Germinal center (tissue), 1 donor: ENCODE measurements around the gene ST8SIA1.
"Not testable (repeated sequence)": the region's sequence is repeated elsewhere in the genome, so short reads cannot be mapped to it uniquely, and the experiment has no call there.

Source experiments
- DNase-seq: peaks from one replicate; pipeline ENCODE4 v3.0.0; 2012; ENCODE audit warnings: mixed read lengths, low spot score

Gene ST8SIA1

GRCh38 chr12:22334410-22335100 is at the start of gene ST8SIA1:
Gene ST8SIA1 (minus strand): TSS chr12:22334707. CDS start chr12:22334232, 475 bp downstream.
- DNase-seq, result peak; percentile 58

- DNase-seq, result no peak
Observed at GRCh38 chr12:22380031-22380430, 45.5 kb upstream of the ST8SIA1 start.

- DNase-seq, result no peak
Observed at GRCh38 chr12:22377731-22378496, 43.4 kb upstream of the ST8SIA1 start.

- DNase-seq, result not testable (repeated sequence)
Observed at GRCh38 chr12:22376596-22377150, 42.2 kb upstream of the ST8SIA1 start.

GRCh38 chr12:22374508-22374907 is 40.0 kb upstream of the ST8SIA1 start:
- DNase-seq, result peak; percentile 10

- DNase-seq, result no peak
Observed at GRCh38 chr12:22372277-22372837, 37.9 kb upstream of the ST8SIA1 start.

GRCh38 chr12:22366181-22366580 is 31.7 kb upstream of the ST8SIA1 start:
- no peak for DNase-seq

GRCh38 chr12:22361785-22362184 is 27.3 kb upstream of the ST8SIA1 start:
- DNase-seq, result no peak

GRCh38 chr12:22360774-22361173 is 26.3 kb upstream of the ST8SIA1 start:
- DNase-seq, result no peak

- DNase-seq, result no peak
Observed at GRCh38 chr12:22357531-22357930, 23.0 kb upstream of the ST8SIA1 start.

GRCh38 chr12:22356231-22356630 is 21.7 kb upstream of the ST8SIA1 start:
- no peak for DNase-seq

- DNase-seq, result no peak
Observed at GRCh38 chr12:22355011-22355580, 20.6 kb upstream of the ST8SIA1 start.

GRCh38 chr12:22353615-22354325 is 19.3 kb upstream of the ST8SIA1 start:
- DNase-seq, result no peak

- DNase-seq, result no peak
Observed at GRCh38 chr12:22350886-22351285, 16.4 kb upstream of the ST8SIA1 start.

GRCh38 chr12:22348208-22348607 is 13.7 kb upstream of the ST8SIA1 start:
- no peak for DNase-seq

- DNase-seq, result no peak
Observed at GRCh38 chr12:22340143-22340542, 5.6 kb upstream of the ST8SIA1 start.

- no peak for DNase-seq
Observed at GRCh38 chr12:22339691-22340090, 5.2 kb upstream of the ST8SIA1 start.

- DNase-seq, result no peak
Observed at GRCh38 chr12:22335794-22336166, 1.3 kb upstream of the ST8SIA1 start.

- DNase-seq, result peak; percentile 17
Observed at GRCh38 chr12:22333713-22334409, 646 bp downstream of the ST8SIA1 start.

GRCh38 chr12:22333186-22333712 is 1.3 kb downstream of the ST8SIA1 start:
- no peak for DNase-seq

- no peak for DNase-seq
Observed at GRCh38 chr12:22332202-22332601, 2.3 kb downstream of the ST8SIA1 start.
